ENCODE measurements around the gene ANKRD22. TPM values are rescaled to one million over a fixed set of nuclear protein-coding genes. Genes with fewer than 3 reads are reported as not detected.

The ANKRD22 gene
- total RNA-seq, 2 experiments from 2014 or later, result not detected

DNA sequence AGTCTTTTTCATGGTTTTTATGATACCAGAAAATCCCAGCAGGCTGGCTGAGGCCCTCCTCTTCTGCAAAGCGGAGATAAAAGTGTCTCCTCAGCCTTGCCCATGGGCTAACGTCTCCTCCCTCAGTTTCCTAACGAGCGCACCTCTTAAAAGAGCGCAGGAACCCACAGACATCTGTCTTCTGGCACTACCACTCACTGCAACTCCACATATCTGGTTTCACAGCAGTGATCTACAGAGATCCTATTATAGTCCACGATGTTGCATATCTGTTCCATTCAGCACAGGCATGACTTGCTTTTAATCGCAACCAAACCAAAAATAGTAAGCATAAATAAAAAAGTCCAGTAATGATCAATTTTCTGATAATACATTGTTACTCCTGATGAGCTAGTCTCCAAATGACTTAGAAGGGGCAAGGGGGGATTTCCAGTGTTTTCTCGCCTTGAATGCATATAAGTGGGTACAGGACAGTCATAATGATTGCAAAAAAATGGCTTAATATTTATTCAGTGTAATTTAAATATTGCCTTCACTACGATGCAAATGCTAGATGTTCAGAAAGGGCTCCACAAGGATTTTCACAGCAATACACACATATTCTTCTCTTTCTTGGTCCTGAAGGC is 20.9 kb downstream of the ANKRD22 start:
- Histone ChIP-seq H3K9me3 (ENCODE audit: control insufficient read depth in 1 of 2, insufficient read depth in 1 of 2, low read length in 2 of 2) (no peaks in the 10 kb centered on the region), H3K27ac (ENCODE audit: low read depth in 1 of 2, low read length in 2 of 2) (no peak overlapping the region), H3K36me3 (ENCODE audit: insufficient read depth, low read length) (no peaks in the 10 kb centered on the region), H3K4me1 (ENCODE audit: insufficient read depth, low read length) (peaks cover 28% of the 10 kb centered on the region), H3K27me3 (ENCODE audit: control insufficient read depth in 1 of 2, insufficient read depth in 2 of 2, low read length in 2 of 2) (no peaks in the 10 kb centered on the region), H3K4me3 (ENCODE audit: low read length) (no peak overlapping the region)
- no peaks in the 10 kb centered on the region for H3K9me3 Mint-ChIP-seq
- TF ChIP-seq, protein P1, sequence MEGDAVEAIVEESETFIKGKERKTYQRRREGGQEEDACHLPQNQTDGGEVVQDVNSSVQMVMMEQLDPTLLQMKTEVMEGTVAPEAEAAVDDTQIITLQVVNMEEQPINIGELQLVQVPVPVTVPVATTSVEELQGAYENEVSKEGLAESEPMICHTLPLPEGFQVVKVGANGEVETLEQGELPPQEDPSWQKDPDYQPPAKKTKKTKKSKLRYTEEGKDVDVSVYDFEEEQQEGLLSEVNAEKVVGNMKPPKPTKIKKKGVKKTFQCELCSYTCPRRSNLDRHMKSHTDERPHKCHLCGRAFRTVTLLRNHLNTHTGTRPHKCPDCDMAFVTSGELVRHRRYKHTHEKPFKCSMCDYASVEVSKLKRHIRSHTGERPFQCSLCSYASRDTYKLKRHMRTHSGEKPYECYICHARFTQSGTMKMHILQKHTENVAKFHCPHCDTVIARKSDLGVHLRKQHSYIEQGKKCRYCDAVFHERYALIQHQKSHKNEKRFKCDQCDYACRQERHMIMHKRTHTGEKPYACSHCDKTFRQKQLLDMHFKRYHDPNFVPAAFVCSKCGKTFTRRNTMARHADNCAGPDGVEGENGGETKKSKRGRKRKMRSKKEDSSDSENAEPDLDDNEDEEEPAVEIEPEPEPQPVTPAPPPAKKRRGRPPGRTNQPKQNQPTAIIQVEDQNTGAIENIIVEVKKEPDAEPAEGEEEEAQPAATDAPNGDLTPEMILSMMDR (IDR thresholded peaks at IDR 0.05), result no peak
- CTCF ChIA-PET, result interaction anchor here (0.9 to 1.9 kb wide), 2 partner anchors 8 to 102 kb away, joined by 4 to 6 read pairs; no protein-coding TSS in a partner anchor
- H3K27ac Mint-ChIP-seq, result no peak overlapping the region
- DNase-seq (no peak), ATAC-seq (ENCODE audit: poor library complexity) (no peak)
- POLR2A ChIA-PET, result interaction anchor here (1.2 to 2.8 kb wide), 4 partner anchors 20 to 969 kb away, joined by 3 to 11 read pairs (median 4); partner anchors contain the start of gene STAMBPL1
- intact Hi-C loops (cut with DNase I, micrococcal nuclease), result no loop called here
- no peaks in the 10 kb centered on the region for H3K27me3 Mint-ChIP-seq
- H3K4me3 Mint-ChIP-seq, result no peak overlapping the region
- H3K36me3 Mint-ChIP-seq (ENCODE audit: low read depth), result no peaks in the 10 kb centered on the region
- peaks cover 64% of the 10 kb centered on the region for H3K4me1 Mint-ChIP-seq (ENCODE audit: low read depth)

DNA sequence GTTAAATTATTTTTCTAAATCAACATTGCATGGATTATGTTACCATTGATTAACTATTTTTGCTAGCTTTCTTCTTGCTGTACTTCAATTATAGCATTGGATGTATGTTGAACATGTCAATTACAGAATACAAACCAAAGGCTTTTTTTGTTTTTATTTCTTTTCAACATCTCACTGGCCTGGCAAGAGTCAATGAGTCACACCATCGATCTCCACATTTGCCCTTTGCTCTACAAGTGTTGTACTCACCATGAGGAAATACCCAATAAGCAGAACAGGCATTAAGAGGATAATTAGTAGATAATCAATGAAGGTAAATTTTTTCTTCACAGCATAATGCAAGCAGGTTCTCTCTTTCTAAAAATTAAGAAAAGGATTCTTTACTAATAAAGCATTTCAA is 23.3 kb downstream of the ANKRD22 start:
- TF ChIP-seq, protein P1 (IDR thresholded peaks at IDR 0.05), result no peak
- DNase-seq (no peak), ATAC-seq (ENCODE audit: poor library complexity) (no peak)
- Mint-ChIP-seq H3K27ac (no peak overlapping the region), H3K36me3 (ENCODE audit: low read depth) (no peaks in the 10 kb centered on the region), H3K27me3 (no peaks in the 10 kb centered on the region), H3K4me3 (no peak overlapping the region), H3K4me1 (ENCODE audit: low read depth) (peaks cover 77% of the 10 kb centered on the region), H3K9me3 (no peaks in the 10 kb centered on the region)
- no peaks in the 10 kb centered on the region for H3K36me3 ChIP-seq (ENCODE audit: insufficient read depth, low read length)
- H3K4me3 ChIP-seq (ENCODE audit: low read length), result no peak overlapping the region
- peaks cover 0 to 2% of the 10 kb centered on the region in 2 experiments for H3K9me3 ChIP-seq (ENCODE audit: control insufficient read depth in 1 of 2, insufficient read depth in 1 of 2, low read length in 2 of 2)
- H3K4me1 ChIP-seq (ENCODE audit: insufficient read depth, low read length), result peaks cover 26% of the 10 kb centered on the region
- ChIA-PET CTCF (no interaction called here), POLR2A (interaction anchor here (1.5 to 4.7 kb wide), 2 partner anchors 51 to 52 kb away, joined by 5 to 33 read pairs; partner anchors contain the start of gene STAMBPL1)
- H3K27ac ChIP-seq (ENCODE audit: low read depth in 1 of 2, low read length in 2 of 2), result no peak overlapping the region
- H3K27me3 ChIP-seq (ENCODE audit: control insufficient read depth in 1 of 2, insufficient read depth in 2 of 2, low read length in 2 of 2), result no peaks in the 10 kb centered on the region
- intact Hi-C loops (cut with DNase I, micrococcal nuclease), result loop anchor here in 1 of 2 experiments (10.0 kb wide), 1 partner anchor 264 kb away; no protein-coding TSS in a partner anchor

DNA sequence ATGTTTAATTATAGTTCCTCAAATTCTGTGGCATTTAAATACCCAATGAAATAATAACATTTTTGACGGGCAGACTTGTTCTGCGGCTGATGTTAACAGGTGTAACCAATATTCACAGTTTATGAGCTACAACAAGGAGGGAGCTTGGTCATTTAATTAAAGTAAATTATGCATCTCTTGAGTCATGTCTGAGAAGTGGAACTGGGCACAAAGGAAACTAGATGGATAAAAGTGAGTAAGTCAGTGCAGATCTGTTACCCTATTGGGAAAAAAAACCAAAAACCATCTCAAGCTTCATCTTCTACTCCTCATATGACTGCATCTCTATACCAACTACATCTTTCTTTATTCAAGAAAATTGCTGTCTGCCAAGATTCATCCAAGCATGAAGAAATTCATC is 24.0 kb downstream of the ANKRD22 start:
- Histone ChIP-seq H3K4me1 (ENCODE audit: insufficient read depth, low read length) (peaks cover 26% of the 10 kb centered on the region), H3K27me3 (ENCODE audit: control insufficient read depth in 1 of 2, insufficient read depth in 2 of 2, low read length in 2 of 2) (no peaks in the 10 kb centered on the region), H3K9me3 (ENCODE audit: control insufficient read depth in 1 of 2, insufficient read depth in 1 of 2, low read length in 2 of 2) (peaks cover 0 to 4% of the 10 kb centered on the region in 2 experiments), H3K27ac (ENCODE audit: low read depth in 1 of 2, low read length in 2 of 2) (no peak overlapping the region), H3K4me3 (ENCODE audit: low read length) (no peak overlapping the region), H3K36me3 (ENCODE audit: insufficient read depth, low read length) (no peaks in the 10 kb centered on the region)
- Mint-ChIP-seq H3K4me1 (ENCODE audit: low read depth) (peaks cover 77% of the 10 kb centered on the region), H3K27ac (no peak overlapping the region), H3K4me3 (no peak overlapping the region), H3K9me3 (no peaks in the 10 kb centered on the region), H3K36me3 (ENCODE audit: low read depth) (no peaks in the 10 kb centered on the region), H3K27me3 (no peaks in the 10 kb centered on the region)
- intact Hi-C loops (cut with DNase I, micrococcal nuclease), result loop anchor here in 1 of 2 experiments (10.0 kb wide), 1 partner anchor 263 kb away; no protein-coding TSS in a partner anchor
- ChIA-PET CTCF (no interaction called here), POLR2A (interaction anchor here (4.7 kb wide), 1 partner anchor 52 kb away, joined by 33 read pairs; the partner anchor contains the start of gene STAMBPL1)
- DNase-seq, result no peak
- TF ChIP-seq, protein P1 (IDR thresholded peaks at IDR 0.05), result no peak
- no peak for ATAC-seq (ENCODE audit: poor library complexity)

Data from CD4-positive, alpha-beta T cell (primary cell).